Parathyroid adenoma (tissue), 2 donors: ENCODE measurements around the gene NUP188.

Source experiments
- H2AFZ ChIP-seq: fragments of 300-600 bp; sonication (generic); one replicate; pipeline ENCODE4 v1.7.0; 2017; ENCODE audit warnings: antibody characterized with exemption, mild to moderate bottlenecking
- H3K27ac ChIP-seq: fragments of 300-600 bp; sonication (generic); one replicate; pipeline ENCODE4 v1.7.0; 2017
- H3K27me3 ChIP-seq: fragments of 300-600 bp; sonication (generic); one replicate; pipeline ENCODE4 v1.7.0; 2017; ENCODE audit warnings: low read length; ENCODE audit not compliant: control insufficient read depth, insufficient read depth
- H3K36me3 ChIP-seq: fragments of 300-600 bp; sonication (generic); one replicate; pipeline ENCODE4 v1.7.0; 2017; ENCODE audit warnings: low read length; ENCODE audit not compliant: control insufficient read depth, insufficient read depth
- H3K4me1 ChIP-seq: fragments of 300-600 bp; sonication (generic); one replicate; pipeline ENCODE4 v1.7.0; 2017; ENCODE audit warnings: control low read depth
- H3K4me2 ChIP-seq: fragments of 300-600 bp; sonication (generic); one replicate; pipeline ENCODE4 v1.7.0; 2017; ENCODE audit warnings: low read length
- H3K4me3 ChIP-seq: fragments of 300-600 bp; sonication (generic); one replicate; pipeline ENCODE4 v1.7.0; 2017; ENCODE audit warnings: low read depth, low read length
- H3K79me2 ChIP-seq: fragments of 300-600 bp; sonication (generic); one replicate; pipeline ENCODE4 v1.7.0; 2017; ENCODE audit warnings: control low read depth
- H3K9ac ChIP-seq: fragments of 300-600 bp; sonication (generic); one replicate; pipeline ENCODE4 v1.7.0; 2017; ENCODE audit warnings: mild to moderate bottlenecking
- H3K9me3 ChIP-seq: fragments of 300-600 bp; sonication (generic); one replicate; pipeline ENCODE4 v1.7.0; 2017; ENCODE audit warnings: low read length; ENCODE audit not compliant: control insufficient read depth
- TF ChIP-seq, protein P1 (sequence below): fragments of 300-600 bp; sonication (generic); IDR thresholded peaks from one replicate; pipeline ENCODE4 v1.7.0; 2017; ENCODE audit warnings: antibody characterized with exemption, mild to moderate bottlenecking
- donor health status: primary hyperparathyroidism.

Gene NUP188

DNA sequence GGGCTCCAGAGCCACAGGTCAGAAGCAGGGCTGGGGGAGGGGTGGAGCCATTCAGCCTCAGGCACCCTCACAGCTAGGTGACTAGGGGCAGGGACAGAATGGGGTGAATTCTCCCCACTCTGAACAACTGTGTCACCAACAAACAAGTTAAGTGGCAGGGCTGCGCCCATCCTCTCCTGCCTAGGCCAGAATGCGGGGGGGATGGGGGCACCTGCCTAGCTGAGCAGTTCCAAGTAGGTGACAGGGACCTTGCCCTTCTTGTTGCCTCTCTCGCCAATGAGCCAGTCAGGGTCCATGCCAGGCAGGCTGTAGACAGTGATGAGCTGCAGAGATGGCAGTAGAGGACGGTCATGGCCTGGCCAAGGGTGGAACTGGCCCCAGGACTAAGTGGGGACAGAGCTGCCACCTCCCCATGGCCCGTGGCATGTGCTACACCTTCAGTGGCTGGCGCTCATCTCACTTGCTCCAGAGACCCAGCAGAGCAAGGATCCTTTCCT lies 61.0 kb downstream of the NUP188 start:
- TF ChIP-seq, protein P1, sequence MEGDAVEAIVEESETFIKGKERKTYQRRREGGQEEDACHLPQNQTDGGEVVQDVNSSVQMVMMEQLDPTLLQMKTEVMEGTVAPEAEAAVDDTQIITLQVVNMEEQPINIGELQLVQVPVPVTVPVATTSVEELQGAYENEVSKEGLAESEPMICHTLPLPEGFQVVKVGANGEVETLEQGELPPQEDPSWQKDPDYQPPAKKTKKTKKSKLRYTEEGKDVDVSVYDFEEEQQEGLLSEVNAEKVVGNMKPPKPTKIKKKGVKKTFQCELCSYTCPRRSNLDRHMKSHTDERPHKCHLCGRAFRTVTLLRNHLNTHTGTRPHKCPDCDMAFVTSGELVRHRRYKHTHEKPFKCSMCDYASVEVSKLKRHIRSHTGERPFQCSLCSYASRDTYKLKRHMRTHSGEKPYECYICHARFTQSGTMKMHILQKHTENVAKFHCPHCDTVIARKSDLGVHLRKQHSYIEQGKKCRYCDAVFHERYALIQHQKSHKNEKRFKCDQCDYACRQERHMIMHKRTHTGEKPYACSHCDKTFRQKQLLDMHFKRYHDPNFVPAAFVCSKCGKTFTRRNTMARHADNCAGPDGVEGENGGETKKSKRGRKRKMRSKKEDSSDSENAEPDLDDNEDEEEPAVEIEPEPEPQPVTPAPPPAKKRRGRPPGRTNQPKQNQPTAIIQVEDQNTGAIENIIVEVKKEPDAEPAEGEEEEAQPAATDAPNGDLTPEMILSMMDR = no peak
- Histone ChIP-seq H3K4me1 (no peaks in the 10 kb centered on the region), H3K4me3 (no peak overlapping the region), H2AFZ (no peak overlapping the region), H3K9me3 (no peaks in the 10 kb centered on the region), H3K27me3 (no peaks in the 10 kb centered on the region), H3K9ac (no peak overlapping the region), H3K79me2 (peaks cover 5% of the 10 kb centered on the region), H3K36me3 (no peaks in the 10 kb centered on the region), H3K27ac (no peak overlapping the region), H3K4me2 (no peak overlapping the region)

- no peaks in the 10 kb centered on the region for H3K4me1 ChIP-seq
- no peak overlapping the region for H3K4me3 ChIP-seq
- no peak overlapping the region for H3K4me2 ChIP-seq
- TF ChIP-seq, protein P1 = no peak
- no peak overlapping the region for H2AFZ ChIP-seq
- H3K27ac ChIP-seq = no peak overlapping the region
- H3K79me2 ChIP-seq = peaks cover 6% of the 10 kb centered on the region
- H3K27me3 ChIP-seq = no peaks in the 10 kb centered on the region
- no peaks in the 10 kb centered on the region for H3K9me3 ChIP-seq
- no peaks in the 10 kb centered on the region for H3K36me3 ChIP-seq
- H3K9ac ChIP-seq = no peak overlapping the region
Observed at GRCh38 chr9:129008986-129009583, 61.6 kb downstream of the NUP188 start.

- no peaks in the 10 kb centered on the region for H3K9me3 ChIP-seq
- no peaks in the 10 kb centered on the region for H3K27me3 ChIP-seq
- TF ChIP-seq, protein P1 = no peak
- H3K36me3 ChIP-seq = no peaks in the 10 kb centered on the region
- H3K4me2 ChIP-seq = no peak overlapping the region
- no peak overlapping the region for H2AFZ ChIP-seq
- H3K79me2 ChIP-seq = peaks cover 11% of the 10 kb centered on the region
- no peaks in the 10 kb centered on the region for H3K4me1 ChIP-seq
- H3K9ac ChIP-seq = no peak overlapping the region
- no peak overlapping the region for H3K27ac ChIP-seq
- no peak overlapping the region for H3K4me3 ChIP-seq
Observed at GRCh38 chr9:129009584-129010141, 62.2 kb downstream of the NUP188 start.

- peaks cover 17% of the 10 kb centered on the region for H3K79me2 ChIP-seq
- H3K9ac ChIP-seq = no peak overlapping the region
- no peaks in the 10 kb centered on the region for H3K36me3 ChIP-seq
- H3K27me3 ChIP-seq = no peaks in the 10 kb centered on the region
- no peak overlapping the region for H3K4me3 ChIP-seq
- no peak overlapping the region for H3K4me2 ChIP-seq
- no peak overlapping the region for H2AFZ ChIP-seq
- H3K27ac ChIP-seq = no peak overlapping the region
- no peaks in the 10 kb centered on the region for H3K4me1 ChIP-seq
- no peaks in the 10 kb centered on the region for H3K9me3 ChIP-seq
- TF ChIP-seq, protein P1 = no peak
Observed at GRCh38 chr9:129010267-129010975, 62.9 kb downstream of the NUP188 start.
